Peyer's patch (tissue), 4 donors: ENCODE data around the gene VTCN1.

Experiments used
- POLR2A ChIP-seq, 2 donors: fragments of 450-650 bp; IDR thresholded peaks; one replicate each; pipeline ENCODE4 v1.5.1; 2017; ENCODE audit warnings: antibody characterized with exemption in 2 of 2, mild to moderate bottlenecking in 2 of 2, moderate library complexity in 2 of 2
- TF ChIP-seq, protein P1 (sequence below), 6 experiments: fragments of 450-650 bp in 4 of 6; fragments of 200-600 bp in 2 of 6; sonication (generic) in 1 of 6; IDR thresholded peaks; one replicate each; pipeline ENCODE4 v1.5.1; 2017 to 2019; ENCODE audit warnings: antibody characterized with exemption in 6 of 6, mild to moderate bottlenecking in 3 of 6, moderate library complexity in 1 of 6

DNA sequence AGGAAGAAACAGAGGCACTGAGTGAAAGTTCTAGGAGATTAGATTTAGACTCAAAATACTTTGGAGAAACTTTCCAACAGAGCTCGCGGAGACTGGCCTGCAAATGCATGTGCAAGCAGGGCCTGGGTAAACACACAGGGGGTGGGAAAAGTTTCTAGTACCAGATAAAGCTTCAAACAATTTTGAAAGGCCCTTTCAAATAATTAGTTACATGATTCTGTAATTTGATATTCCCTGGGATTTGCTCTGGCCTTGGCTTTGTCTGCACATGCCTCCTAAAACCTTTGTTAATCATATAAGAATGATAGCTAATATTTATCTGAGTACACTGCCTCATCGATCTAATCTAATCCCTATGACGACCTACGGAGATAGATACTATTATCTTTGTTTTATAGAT is 31.3 kb downstream of the VTCN1 start:
- TF ChIP-seq, protein P1, sequence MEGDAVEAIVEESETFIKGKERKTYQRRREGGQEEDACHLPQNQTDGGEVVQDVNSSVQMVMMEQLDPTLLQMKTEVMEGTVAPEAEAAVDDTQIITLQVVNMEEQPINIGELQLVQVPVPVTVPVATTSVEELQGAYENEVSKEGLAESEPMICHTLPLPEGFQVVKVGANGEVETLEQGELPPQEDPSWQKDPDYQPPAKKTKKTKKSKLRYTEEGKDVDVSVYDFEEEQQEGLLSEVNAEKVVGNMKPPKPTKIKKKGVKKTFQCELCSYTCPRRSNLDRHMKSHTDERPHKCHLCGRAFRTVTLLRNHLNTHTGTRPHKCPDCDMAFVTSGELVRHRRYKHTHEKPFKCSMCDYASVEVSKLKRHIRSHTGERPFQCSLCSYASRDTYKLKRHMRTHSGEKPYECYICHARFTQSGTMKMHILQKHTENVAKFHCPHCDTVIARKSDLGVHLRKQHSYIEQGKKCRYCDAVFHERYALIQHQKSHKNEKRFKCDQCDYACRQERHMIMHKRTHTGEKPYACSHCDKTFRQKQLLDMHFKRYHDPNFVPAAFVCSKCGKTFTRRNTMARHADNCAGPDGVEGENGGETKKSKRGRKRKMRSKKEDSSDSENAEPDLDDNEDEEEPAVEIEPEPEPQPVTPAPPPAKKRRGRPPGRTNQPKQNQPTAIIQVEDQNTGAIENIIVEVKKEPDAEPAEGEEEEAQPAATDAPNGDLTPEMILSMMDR (IDR thresholded peaks at IDR 0.05): no peak
- TF ChIP-seq POLR2A (IDR thresholded peaks at IDR 0.05): no peak
